Trophoblast cell (in vitro differentiated cells and primary cell): ENCODE measurements around the gene ZBTB2.
"Not testable (repeated sequence)": the region's sequence is repeated elsewhere in the genome, so short reads cannot be mapped to it uniquely, and the experiment has no call there.

ENCODE experiments used
- DNase-seq, 2 donors: peaks; one replicate each; pipeline ENCODE4 v3.0.0-alpha.2; 2016
- H2AFZ ChIP-seq: 2 replicates; pipeline ENCODE4 v1.6.1; 2013; ENCODE audit warnings: low read length, moderate library complexity, mild to moderate bottlenecking; ENCODE audit not compliant: insufficient read depth, poor library complexity
- H2AK5ac ChIP-seq: 2 replicates; pipeline ENCODE4 v1.6.1; 2013; ENCODE audit warnings: mild to moderate bottlenecking, low read length
- H2BK120ac ChIP-seq: 2 replicates; pipeline ENCODE4 v1.6.1; 2013; ENCODE audit warnings: low read length, mild to moderate bottlenecking, moderate library complexity; ENCODE audit not compliant: insufficient read depth, poor library complexity
- H2BK12ac ChIP-seq: 2 replicates; pipeline ENCODE4 v1.6.1; 2013; ENCODE audit warnings: mild to moderate bottlenecking, low read length, moderate library complexity
- H2BK5ac ChIP-seq: 2 replicates; pipeline ENCODE4 v1.6.1; 2013; ENCODE audit warnings: low read length, low read depth, moderate library complexity, mild to moderate bottlenecking; ENCODE audit not compliant: poor library complexity
- H3K14ac ChIP-seq: 2 replicates; pipeline ENCODE4 v1.6.1; 2013; ENCODE audit warnings: mild to moderate bottlenecking, low read length
- H3K18ac ChIP-seq: 2 replicates; pipeline ENCODE4 v1.6.1; 2013; ENCODE audit warnings: mild to moderate bottlenecking, low read length
- H3K23ac ChIP-seq: 2 replicates; pipeline ENCODE4 v1.6.1; 2013; ENCODE audit warnings: low read length
- H3K27ac ChIP-seq: 2 replicates; pipeline ENCODE4 v1.5.1; 2013; ENCODE audit warnings: low read depth, mild to moderate bottlenecking, inconsistent platforms, low read length, moderate library complexity
- H3K27me3 ChIP-seq: 2 replicates; pipeline ENCODE4 v1.6.1; 2013; ENCODE audit warnings: inconsistent platforms, mild to moderate bottlenecking, low read length, moderate library complexity; ENCODE audit not compliant: insufficient read depth
- H3K36me3 ChIP-seq, 2 experiments: 1 replicate in 1 of 2; 2 replicates in 1 of 2; pipeline ENCODE4 v1.6.1; 2013; ENCODE audit warnings: low read length in 2 of 2, mild to moderate bottlenecking in 2 of 2, moderate library complexity in 1 of 2; ENCODE audit not compliant: insufficient read depth in 2 of 2, control insufficient read depth in 1 of 2
- H3K4ac ChIP-seq: 2 replicates; pipeline ENCODE4 v1.6.1; 2013; ENCODE audit warnings: low read depth, mild to moderate bottlenecking, low read length, moderate library complexity
- H3K4me1 ChIP-seq, 2 experiments: 1 replicate in 1 of 2; 2 replicates in 1 of 2; pipeline ENCODE4 v1.6.1; 2013; ENCODE audit warnings: low read length in 2 of 2, mild to moderate bottlenecking in 2 of 2, moderate library complexity in 1 of 2; ENCODE audit not compliant: insufficient read depth in 2 of 2, control insufficient read depth in 1 of 2
- H3K4me2 ChIP-seq: 2 replicates; pipeline ENCODE4 v1.6.1; 2013; ENCODE audit warnings: inconsistent platforms, mild to moderate bottlenecking, low read length, moderate library complexity
- H3K4me3 ChIP-seq: 2 replicates; pipeline ENCODE4 v1.5.1; 2013; ENCODE audit warnings: mild to moderate bottlenecking, low read depth, low read length, inconsistent platforms
- H3K79me1 ChIP-seq: one replicate; pipeline ENCODE4 v1.6.1; 2013; ENCODE audit warnings: low read length
- H3K79me2 ChIP-seq: 2 replicates; pipeline ENCODE4 v1.6.1; 2013; ENCODE audit warnings: low read length, mild to moderate bottlenecking; ENCODE audit not compliant: control insufficient read depth, insufficient read depth, poor library complexity
- H3K9ac ChIP-seq: 2 replicates; pipeline ENCODE4 v1.6.1; 2013; ENCODE audit warnings: mild to moderate bottlenecking, low read length
- H3K9me3 ChIP-seq: 2 replicates; pipeline ENCODE4 v1.6.1; 2013; ENCODE audit warnings: low read depth, mild to moderate bottlenecking, control low read depth, inconsistent platforms, low read length; ENCODE audit not compliant: insufficient read depth
- H4K12ac ChIP-seq: 2 replicates; pipeline ENCODE4 v1.6.1; 2013; ENCODE audit warnings: low read depth, mild to moderate bottlenecking, low read length, moderate library complexity
- H4K8ac ChIP-seq: 2 replicates; pipeline ENCODE4 v1.6.1; 2013; ENCODE audit warnings: low read depth, mild to moderate bottlenecking, low read length, moderate library complexity
- H4K91ac ChIP-seq: one replicate; pipeline ENCODE4 v1.6.1; 2013; ENCODE audit warnings: low read depth, mild to moderate bottlenecking, low read length, moderate library complexity
- WGBS: extraction: QIAGEN DNeasy Blood & Tissue Kit; methylation state at CpG from one replicate; pipeline ENCODE4 v1.1.7; 2013; ENCODE audit warnings: missing lambda C conversion rate; ENCODE audit not compliant: insufficient read length, insufficient coverage; ENCODE audit errors: extremely low coverage; 5-methylcytosine and 5-hydroxymethylcytosine counted together

Gene ZBTB2

GRCh38 chr6:151351146-151351700, 40.1 kb downstream of the ZBTB2 start:
- Histone ChIP-seq H3K79me1 (peaks cover 4% of the 10 kb centered on the region), H3K27me3 (no peaks in the 10 kb centered on the region), H2AK5ac (no peak overlapping the region), H3K36me3 (peaks cover 3 to 7% of the 10 kb centered on the region in 2 experiments), H2BK5ac (no peak overlapping the region), H4K8ac (no peak overlapping the region), H3K4ac (no peak overlapping the region), H3K4me3 (no peak overlapping the region), H3K9ac (no peak overlapping the region), H4K12ac (no peak overlapping the region), H2BK12ac (no peak overlapping the region), H3K18ac (no peak overlapping the region), H3K27ac (no peak overlapping the region), H3K4me1 (peaks cover 0 to 3% of the 10 kb centered on the region in 2 experiments), H3K9me3 (no peaks in the 10 kb centered on the region), H2BK120ac (no peak overlapping the region), H3K79me2 (no peaks in the 10 kb centered on the region), H4K91ac (no peak overlapping the region), H3K14ac (no peak overlapping the region), H2AFZ (no peak overlapping the region), H3K23ac (no peak overlapping the region), H3K4me2 (no peak overlapping the region)
- no CpG with 5 or more reads among the region's 18 CpGs for WGBS
- DNase-seq, result no peak

GRCh38 chr6:151350442-151351145, 40.8 kb downstream of the ZBTB2 start:
- DNase-seq, result no peak
- Histone ChIP-seq H3K27me3 (no peaks in the 10 kb centered on the region), H3K27ac (no peak overlapping the region), H3K9me3 (no peaks in the 10 kb centered on the region), H3K23ac (no peak overlapping the region), H2BK5ac (no peak overlapping the region), H3K79me2 (no peaks in the 10 kb centered on the region), H2AFZ (no peak overlapping the region), H2BK120ac (no peak overlapping the region), H2AK5ac (no peak overlapping the region), H4K91ac (no peak overlapping the region), H3K4me1 (peaks cover 0 to 3% of the 10 kb centered on the region in 2 experiments), H3K4ac (no peak overlapping the region), H4K12ac (no peak overlapping the region), H4K8ac (no peak overlapping the region), H3K18ac (no peak overlapping the region), H3K14ac (no peak overlapping the region), H3K4me2 (no peak overlapping the region), H3K9ac (no peak overlapping the region), H3K36me3 (peaks cover 3 to 7% of the 10 kb centered on the region in 2 experiments), H3K4me3 (no peak overlapping the region), H3K79me1 (peaks cover 4% of the 10 kb centered on the region), H2BK12ac (no peak overlapping the region)
- no CpG with 5 or more reads among the region's 20 CpGs for WGBS

- H3K9me3 ChIP-seq, result no peaks in the 10 kb centered on the region
- no peak overlapping the region for H4K12ac ChIP-seq
- H3K79me1 ChIP-seq, result peaks cover 2% of the 10 kb centered on the region
- no peak overlapping the region for H3K27ac ChIP-seq
- no peak overlapping the region for H2BK12ac ChIP-seq
- no peak overlapping the region for H2AK5ac ChIP-seq
- H3K4me1 ChIP-seq, result peaks cover 0 to 3% of the 10 kb centered on the region in 2 experiments
- H3K4me3 ChIP-seq, result no peak overlapping the region
- no peak overlapping the region for H3K23ac ChIP-seq
- H3K79me2 ChIP-seq, result no peaks in the 10 kb centered on the region
- H3K27me3 ChIP-seq, result no peaks in the 10 kb centered on the region
- H3K36me3 ChIP-seq, result peaks cover 3 to 7% of the 10 kb centered on the region in 2 experiments
- H2AFZ ChIP-seq, result no peak overlapping the region
- WGBS, result no CpG with 5 or more reads among the region's 19 CpGs
- no peak overlapping the region for H4K91ac ChIP-seq
- no peak overlapping the region for H3K4ac ChIP-seq
- H2BK5ac ChIP-seq, result no peak overlapping the region
- H4K8ac ChIP-seq, result no peak overlapping the region
- H2BK120ac ChIP-seq, result no peak overlapping the region
- H3K9ac ChIP-seq, result no peak overlapping the region
- H3K4me2 ChIP-seq, result no peak overlapping the region
- H3K18ac ChIP-seq, result no peak overlapping the region
- no peak overlapping the region for H3K14ac ChIP-seq
- no peak for DNase-seq
These were observed 41.6 kb downstream of the ZBTB2 start for GRCh38 chr6:151349651-151350270.

- no CpG with 5 or more reads among the region's 10 CpGs for WGBS
- not testable (repeated sequence) for H3K23ac ChIP-seq
These were observed 48.6 kb downstream of the ZBTB2 start for GRCh38 chr6:151342750-151343149.

More at GRCh38 chr6:151342750-151343149, 48.6 kb downstream of the ZBTB2 start:
- H2AK5ac ChIP-seq, H2AFZ ChIP-seq, H3K4ac ChIP-seq, H3K79me2 ChIP-seq, H3K4me2 ChIP-seq, H2BK120ac ChIP-seq, DNase-seq, H3K14ac ChIP-seq, H2BK5ac ChIP-seq, H3K27me3 ChIP-seq, H3K9ac ChIP-seq, H4K8ac ChIP-seq, H4K91ac ChIP-seq, H3K18ac ChIP-seq, H3K36me3 ChIP-seq, H3K9me3 ChIP-seq, H4K12ac ChIP-seq, H3K4me3 ChIP-seq, H3K27ac ChIP-seq, H3K4me1 ChIP-seq, H3K79me1 ChIP-seq, H2BK12ac ChIP-seq: not testable (repeated sequence)
